Stimulated activated CD8-positive, alpha-beta memory T cell treated with anti-CD3 and anti-CD28 coated beads, Interleukin-15, amount 100 ng/mL, for 48 hours (primary cell): ENCODE data around the gene IFT172.
A peak's percentile ranks its signal among the peaks of the same experiment; 100 is the strongest.

Experiments used
- DNase-seq, 2 donors: peaks; one replicate each; pipeline ENCODE4 v3.0.0-alpha.2; 2020; ENCODE audit warnings: low read depth in 2 of 2

The IFT172 gene

GRCh38 chr2:27422958-27423357 lies 66.6 kb downstream of the IFT172 start:
- DNase-seq = no peak

GRCh38 chr2:27421660-27422250 lies 67.8 kb downstream of the IFT172 start:
- DNase-seq = no peak

- DNase-seq = no peak
These were observed 68.5 kb downstream of the IFT172 start for GRCh38 chr2:27420996-27421395.

- no peak for DNase-seq
These were observed 73.4 kb downstream of the IFT172 start for GRCh38 chr2:27416151-27416550.

GRCh38 chr2:27412419-27413152 lies 77.0 kb downstream of the IFT172 start:
- DNase-seq = no peak

- peak; percentile 94 to 95 for DNase-seq
These were observed 80.0 kb downstream of the IFT172 start, which contains the start of gene PPM1G for GRCh38 chr2:27409321-27410073. Gene PPM1G, minus strand, starts transcription at chr2:27409591. Its CDS starts 169 bp downstream, at chr2:27409422.

GRCh38 chr2:27408601-27409320 lies 80.8 kb downstream of the IFT172 start:
- DNase-seq = peak in 1 of 2 donors; percentile 9

- no peak for DNase-seq
These were observed 81.6 kb downstream of the IFT172 start for GRCh38 chr2:27407798-27408491.

GRCh38 chr2:27400348-27401135 lies 89.0 kb downstream of the IFT172 start:
- no peak for DNase-seq

GRCh38 chr2:27398962-27399361 lies 90.6 kb downstream of the IFT172 start:
- no peak for DNase-seq
